SK-N-SH (cell line): ENCODE results near the gene RHBDD3. TPM values are rescaled to one million over a fixed set of nuclear protein-coding genes. Genes with fewer than 3 reads are reported as not detected.

Source experiments
- CTCF ChIA-PET: fragments of 300-600, 350-600 bp; formaldehyde crosslinking; extraction: SDS; loops from one replicate; lab custom pipeline; 2021; lab: Yijun Ruan, JAX
- POLR2A ChIA-PET: fragments of 350-600 bp; sonication (Branson Sonifier 250); formaldehyde crosslinking; extraction: SDS; loops from one replicate; lab custom pipeline; 2020; ENCODE audit warnings: antibody characterized with exemption, inconsistent platforms; lab: Yijun Ruan, JAX
- DNase-seq: peaks from one replicate; pipeline ENCODE4 v3.0.0; 2012
- H2AFZ ChIP-seq: fragments of 200-600 bp; sonication (generic); 2 replicates; pipeline ENCODE4 v1.8.1; 2016; ENCODE audit warnings: antibody characterized with exemption, mild to moderate bottlenecking, low read depth
- H3F3A ChIP-seq: fragments of 200-600 bp; sonication (generic); replicated peaks from 2 replicates; pipeline ENCODE3; 2016; ENCODE audit warnings: antibody characterized with exemption, mild to moderate bottlenecking; ENCODE audit not compliant: insufficient read depth
- H3K27ac ChIP-seq, 2 experiments: fragments of 200-500 bp in 1 of 2; fragments of 200-600 bp in 1 of 2; sonication (Bioruptor generic) in 1 of 2; sonication (generic), shearing (Covaris generic) in 1 of 2; 2 replicates each; pipeline versions ENCODE4 v1.5.1 to v1.6.1; 2014 to 2016; ENCODE audit warnings: low read depth in 2 of 2, inconsistent platforms in 1 of 2, low read length in 1 of 2, mild to moderate bottlenecking in 1 of 2, mixed read lengths in 1 of 2
- H3K27me3 ChIP-seq: fragments of 200-600 bp; sonication (generic), shearing (Covaris generic); 2 replicates; pipeline ENCODE4 v1.6.1; 2016; ENCODE audit warnings: mixed run types; ENCODE audit not compliant: insufficient read depth
- H3K36me3 ChIP-seq, 2 experiments: fragments of 200-500 bp in 1 of 2; fragments of 200-600 bp in 1 of 2; sonication (Bioruptor generic) in 1 of 2; sonication (generic) in 1 of 2; replicated peaks in 1 of 2; 2 replicates each; pipeline versions ENCODE3 to v1.5.1; 2014 to 2016; ENCODE audit warnings: low read length in 1 of 2, mild to moderate bottlenecking in 1 of 2; ENCODE audit not compliant: insufficient read depth in 2 of 2, control insufficient read depth in 1 of 2
- H3K4me1 ChIP-seq, 2 experiments: fragments of 200-500 bp in 1 of 2; fragments of 200-600 bp in 1 of 2; sonication (Bioruptor generic) in 1 of 2; sonication (generic), shearing (Covaris generic) in 1 of 2; 2 replicates each; pipeline versions ENCODE4 v1.5.1 to v1.6.1; 2014 to 2016; ENCODE audit warnings: low read depth in 1 of 2, low read length in 1 of 2, mixed run types in 1 of 2; ENCODE audit not compliant: insufficient read depth in 2 of 2, control insufficient read depth in 1 of 2
- H3K4me2 ChIP-seq: fragments of 200-600 bp; sonication (generic), shearing (Covaris generic); 2 replicates; pipeline ENCODE4 v1.6.1; 2017; ENCODE audit warnings: mixed run types
- H3K4me3 ChIP-seq, 2 experiments: fragments of 200-500 bp in 1 of 2; fragments of 200-600 bp in 1 of 2; sonication (Bioruptor generic) in 1 of 2; sonication (generic), shearing (Covaris generic) in 1 of 2; 2 replicates each; pipeline versions ENCODE4 v1.5.1 to v1.8.1; 2014 to 2016; ENCODE audit warnings: low read depth in 2 of 2, inconsistent platforms in 1 of 2, low read length in 1 of 2, mild to moderate bottlenecking in 1 of 2, mixed read lengths in 1 of 2, moderate library complexity in 1 of 2
- H3K79me2 ChIP-seq: fragments of 200-600 bp; sonication (generic); 2 replicates; pipeline ENCODE4 v1.8.1; 2017; ENCODE audit warnings: mild to moderate bottlenecking; ENCODE audit not compliant: insufficient read depth
- H3K9ac ChIP-seq: fragments of 200-600 bp; sonication (generic); 2 replicates; pipeline ENCODE4 v1.6.1; 2017; ENCODE audit warnings: mixed run types
- H3K9me2 ChIP-seq: fragments of 200-600 bp; sonication (generic); 2 replicates; pipeline ENCODE4 v1.6.1; 2017; ENCODE audit warnings: mixed run types
- H3K9me3 ChIP-seq: fragments of 200-600 bp; sonication (generic); 2 replicates; pipeline ENCODE4 v1.6.1; 2017; ENCODE audit warnings: mixed run types, mild to moderate bottlenecking, moderate library complexity
- H4K20me1 ChIP-seq: fragments of 200-600 bp; sonication (generic); 2 replicates; pipeline ENCODE4 v1.6.1; 2017; ENCODE audit warnings: mild to moderate bottlenecking, mixed run types; ENCODE audit not compliant: insufficient read depth
- EP300 ChIP-seq, 2 experiments: IDR thresholded peaks; 2 replicates each; pipeline versions ENCODE4 v1.4.0 to v1.6.1; 2012; ENCODE audit warnings: borderline replicate concordance in 1 of 2, low read depth in 1 of 2, low read length in 1 of 2
- EZH2phosphoT487 ChIP-seq: fragments of 200-600 bp; sonication (generic); IDR thresholded peaks from 2 replicates; pipeline ENCODE4 v1.6.1; 2017; ENCODE audit warnings: low read depth, mixed run types, mild to moderate bottlenecking, antibody characterized with exemption, moderate library complexity, borderline replicate concordance
- GATA2 ChIP-seq: sonication (generic); formaldehyde crosslinking; IDR thresholded peaks from 2 replicates; pipeline ENCODE4 v1.5.0; 2020; ENCODE audit warnings: mild to moderate bottlenecking, missing genetic modification reagents
- IRF3 ChIP-seq: fragments of 150-350 bp; IDR thresholded peaks from 2 replicates; pipeline ENCODE4 v1.6.1; 2016; ENCODE audit warnings: mild to moderate bottlenecking, low read depth, low read length
- JUND ChIP-seq: IDR thresholded peaks from 2 replicates; pipeline ENCODE4 v1.4.0; 2012
- MAX ChIP-seq: IDR thresholded peaks from 2 replicates; pipeline ENCODE4 v1.4.0; 2012; ENCODE audit warnings: low read depth
- MEF2A ChIP-seq: IDR thresholded peaks from 2 replicates; pipeline ENCODE4 v1.4.0; 2012; ENCODE audit warnings: low read depth, borderline replicate concordance
- NRF1 ChIP-seq: IDR thresholded peaks from 2 replicates; pipeline ENCODE4 v1.6.1; 2012; ENCODE audit warnings: low read depth, mild to moderate bottlenecking, low read length
- REST ChIP-seq: IDR thresholded peaks from 2 replicates; pipeline ENCODE4 v1.6.1; 2012; ENCODE audit warnings: mild to moderate bottlenecking, low read depth, low read length, moderate library complexity
- TCF12 ChIP-seq: IDR thresholded peaks from 2 replicates; pipeline ENCODE4 v1.4.0; 2012
- TEAD4 ChIP-seq: IDR thresholded peaks from 2 replicates; pipeline ENCODE4 v1.4.0; 2012; ENCODE audit warnings: mild to moderate bottlenecking, borderline replicate concordance; ENCODE audit not compliant: insufficient read depth
- USF1 ChIP-seq: IDR thresholded peaks from 2 replicates; pipeline ENCODE4 v1.4.0; 2012; ENCODE audit warnings: low read depth, borderline replicate concordance
- YY1 ChIP-seq: IDR thresholded peaks from 2 replicates; pipeline ENCODE4 v1.4.0; 2012; ENCODE audit warnings: low read depth, mild to moderate bottlenecking
- ZBTB33 ChIP-seq: IDR thresholded peaks from 2 replicates; pipeline ENCODE4 v1.4.0; 2012; ENCODE audit warnings: low read depth, borderline replicate concordance
- WGBS: methylation state at CpG from one replicate; pipeline ENCODE4 v1.1.6; 2017; ENCODE audit warnings: low lambda C conversion rate; 5-methylcytosine and 5-hydroxymethylcytosine counted together
- polyA plus RNA-seq, 3 experiments: library from polyadenylated mRNA; depleted of rRNA; stranded (reverse); fragments of >200 nt; gene quantifications; 2 replicates each; pipeline ENCODE4 v1.2.3, GENCODE V29; 2012

The RHBDD3 gene
- polyA plus RNA-seq, 1 of the 3 experiments (the other 2 are of a cell fraction), result 19.0 TPM

GRCh38 chr22:29309332-29310064, 41.7 kb upstream of the RHBDD3 start:
- Histone ChIP-seq H3K27ac (peak overlapping the region in 1 of 2 experiments; percentile 88; a peak in 2 of 4 replicates), H3K9me2 (no peaks in the 10 kb centered on the region), H3F3A (peaks cover 5% of the 10 kb centered on the region), H3K4me2 (peak overlapping the region; percentile 91), H3K27me3 (peaks cover 8% of the 10 kb centered on the region), H2AFZ (no peak overlapping the region), H3K4me1 (peaks cover 18 to 35% of the 10 kb centered on the region in 2 experiments; a peak in 3 of 4 replicates), H3K9ac (no peak overlapping the region), H3K4me3 (no peak overlapping the region), H3K36me3 (peaks cover 6 to 7% of the 10 kb centered on the region in 2 experiments), H4K20me1 (peaks cover 18% of the 10 kb centered on the region; the same call in 1 of the 2 replicates), H3K79me2 (peaks cover 30% of the 10 kb centered on the region), H3K9me3 (no peaks in the 10 kb centered on the region)
- CTCF ChIA-PET, result interaction anchor here (1.1 to 1.7 kb wide), 2 partner anchors 11 to 49 kb away, joined by 4 to 8 read pairs; no protein-coding TSS in a partner anchor
- no peak for TF ChIP-seq USF1
- no peak for TF ChIP-seq EZH2phosphoT487
- TF ChIP-seq NRF1, result no peak
- no peak for TF ChIP-seq TCF12
- no peak for TF ChIP-seq GATA2 (CRISPR knock-in tag)
- no peak for TF ChIP-seq EP300 (IDR thresholded peaks at IDR 0.05; ENCODE audit: borderline replicate concordance in 1 of 2, low read depth in 1 of 2, low read length in 1 of 2)
- TF ChIP-seq IRF3, result no peak
- TF ChIP-seq TEAD4, result no peak
- TF ChIP-seq YY1, result no peak
- POLR2A ChIA-PET, result no interaction called here
- WGBS, result 93% methylated on average over 8 of the region's 21 CpGs
- peak; percentile 66 for DNase-seq

DNA sequence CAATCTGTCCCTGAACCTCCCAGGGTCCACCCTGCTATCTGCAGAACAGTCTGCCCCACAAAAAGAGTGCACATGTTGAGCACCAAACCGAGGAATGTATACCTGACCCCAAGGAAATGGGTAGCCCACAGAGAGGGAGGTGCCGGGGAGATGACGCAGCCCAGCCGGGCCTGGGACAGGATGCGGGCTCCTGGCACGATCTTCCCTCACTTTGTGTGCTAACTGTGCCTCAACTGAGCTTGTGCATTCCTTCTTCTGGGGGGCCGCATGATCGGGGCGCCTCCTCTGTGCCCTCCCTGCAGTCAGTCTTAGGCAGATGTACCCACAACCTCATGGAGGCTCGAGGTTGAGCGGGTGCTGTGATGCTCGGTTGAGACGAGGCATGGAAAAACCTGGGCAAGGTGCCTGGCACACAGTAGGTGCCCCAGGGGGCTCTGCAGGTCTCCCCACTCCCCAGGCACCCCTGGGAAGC, 41.0 kb upstream of the RHBDD3 start:
- no peak overlapping the region for H3K9ac ChIP-seq
- H3K4me2 ChIP-seq, result peak overlapping the region; percentile 91
- H3K4me1 ChIP-seq, result peaks cover 18 to 35% of the 10 kb centered on the region in 2 experiments; a peak in 3 of 4 replicates
- peaks cover 13% of the 10 kb centered on the region; the same call in 1 of the 2 replicates for H4K20me1 ChIP-seq
- H3K9me3 ChIP-seq, result no peaks in the 10 kb centered on the region
- peak overlapping the region in 1 of 2 experiments; percentile 88; a peak in 1 of 4 replicates for H3K27ac ChIP-seq
- POLR2A ChIA-PET, result no interaction called here
- CTCF ChIA-PET, result interaction anchor here (1.1 to 1.7 kb wide), 2 partner anchors 12 to 50 kb away, joined by 4 to 8 read pairs; no protein-coding TSS in a partner anchor
- no peak for TF ChIP-seq YY1
- TF ChIP-seq REST, result no peak
- no peak for TF ChIP-seq ZBTB33
- TF ChIP-seq IRF3, result no peak
- TF ChIP-seq NRF1, result no peak
- TF ChIP-seq MAX, result no peak
- no peak for TF ChIP-seq JUND
- TF ChIP-seq MEF2A, result no peak
- no peaks in the 10 kb centered on the region for H3K9me2 ChIP-seq
- WGBS, result 81% methylated on average over 12 of the region's 13 CpGs
- peak overlapping the region in 1 of 2 experiments; percentile 26; a peak in 1 of 4 replicates for H3K4me3 ChIP-seq
- peaks cover 6 to 7% of the 10 kb centered on the region in 2 experiments for H3K36me3 ChIP-seq
- H3F3A ChIP-seq, result peaks cover 5% of the 10 kb centered on the region
- H2AFZ ChIP-seq, result no peak overlapping the region
- H3K27me3 ChIP-seq, result 0 out of 2 replicates have a peak, but pooled peaks cover 1% of the 10 kb centered on the region
- peaks cover 30% of the 10 kb centered on the region for H3K79me2 ChIP-seq
- peak; percentile 39 for DNase-seq
